ENCODE results near the gene RPL32. TPM values are rescaled to one million over a fixed set of nuclear protein-coding genes. Genes with fewer than 3 reads are reported as not detected.

RPL32 gene
- total RNA-seq, 1 donor from 2014 or later, result 1,821 TPM

DNA sequence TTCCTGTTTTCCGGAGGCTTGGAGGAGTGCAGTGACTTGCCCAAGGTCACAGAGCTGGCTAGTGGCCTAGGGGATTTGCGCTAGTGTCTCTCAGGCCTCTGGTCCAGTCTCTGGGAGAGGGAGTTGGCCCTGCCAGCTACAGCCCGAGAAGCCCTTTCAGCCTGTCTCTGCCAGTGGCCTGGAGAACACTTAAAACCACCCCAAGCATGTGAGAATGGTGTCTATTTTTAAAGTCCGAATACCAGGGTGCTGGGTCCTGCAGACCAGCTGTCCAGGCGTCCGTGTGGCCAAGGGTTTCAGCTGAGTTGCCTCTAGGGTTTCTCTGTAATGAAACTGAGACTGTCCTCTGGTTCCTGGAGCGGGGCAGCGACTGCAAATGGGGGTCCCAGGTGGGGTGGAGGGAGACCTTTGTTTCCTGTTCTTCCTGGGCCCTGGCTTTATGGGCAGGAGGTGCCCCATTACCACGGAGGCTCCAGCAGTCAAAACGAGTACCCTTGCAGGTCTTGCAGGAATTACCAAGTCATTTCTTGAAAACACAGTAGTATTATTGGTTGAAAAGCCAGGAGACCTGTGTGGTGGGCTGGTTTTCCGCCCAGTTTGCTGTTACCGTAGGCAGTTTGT lies 42.7 kb downstream of the RPL32 start:
- Histone ChIP-seq H3K4me1 (peaks cover 3 to 13% of the 10 kb centered on the region in 2 donors), H3K27me3 (no peaks in the 10 kb centered on the region), H3K27ac (peak overlapping the region; percentile 93 to 95), H3K9me3 (no peaks in the 10 kb centered on the region), H3K36me3 (peaks cover 5 to 6% of the 10 kb centered on the region in 2 donors), H3K4me3 (peak overlapping the region in 1 of 2 donors; percentile 73)
- no peak for DNase-seq (ENCODE audit: low spot score in 2 of 2)
- intact Hi-C loops (cut with DNase I), result loop anchor here (5.0 kb wide), 2 partner anchors 94 to 241 kb away; partner anchors contain the start of gene MKRN2
- TF ChIP-seq, protein P1, sequence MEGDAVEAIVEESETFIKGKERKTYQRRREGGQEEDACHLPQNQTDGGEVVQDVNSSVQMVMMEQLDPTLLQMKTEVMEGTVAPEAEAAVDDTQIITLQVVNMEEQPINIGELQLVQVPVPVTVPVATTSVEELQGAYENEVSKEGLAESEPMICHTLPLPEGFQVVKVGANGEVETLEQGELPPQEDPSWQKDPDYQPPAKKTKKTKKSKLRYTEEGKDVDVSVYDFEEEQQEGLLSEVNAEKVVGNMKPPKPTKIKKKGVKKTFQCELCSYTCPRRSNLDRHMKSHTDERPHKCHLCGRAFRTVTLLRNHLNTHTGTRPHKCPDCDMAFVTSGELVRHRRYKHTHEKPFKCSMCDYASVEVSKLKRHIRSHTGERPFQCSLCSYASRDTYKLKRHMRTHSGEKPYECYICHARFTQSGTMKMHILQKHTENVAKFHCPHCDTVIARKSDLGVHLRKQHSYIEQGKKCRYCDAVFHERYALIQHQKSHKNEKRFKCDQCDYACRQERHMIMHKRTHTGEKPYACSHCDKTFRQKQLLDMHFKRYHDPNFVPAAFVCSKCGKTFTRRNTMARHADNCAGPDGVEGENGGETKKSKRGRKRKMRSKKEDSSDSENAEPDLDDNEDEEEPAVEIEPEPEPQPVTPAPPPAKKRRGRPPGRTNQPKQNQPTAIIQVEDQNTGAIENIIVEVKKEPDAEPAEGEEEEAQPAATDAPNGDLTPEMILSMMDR (IDR thresholded peaks at IDR 0.05), result no peak

- H3K27me3 ChIP-seq, result no peaks in the 10 kb centered on the region
- intact Hi-C loops (cut with DNase I), result loop anchor here (2.0 to 5.0 kb wide), 3 partner anchors 43 to 241 kb away; partner anchors contain the start of genes MKRN2 and RPL32
- DNase-seq (ENCODE audit: low spot score in 2 of 2), result no peak
- peak overlapping the region; percentile 93 to 95 for H3K27ac ChIP-seq
- no peaks in the 10 kb centered on the region for H3K36me3 ChIP-seq
- H3K4me1 ChIP-seq, result peaks cover 3 to 13% of the 10 kb centered on the region in 2 donors
- peak overlapping the region in 1 of 2 donors; percentile 73 for H3K4me3 ChIP-seq
- TF ChIP-seq, protein P1 (IDR thresholded peaks at IDR 0.05), result no peak
- no peaks in the 10 kb centered on the region for H3K9me3 ChIP-seq
Observed at GRCh38 chr3:12797892-12798558, 43.3 kb downstream of the RPL32 start.

DNA sequence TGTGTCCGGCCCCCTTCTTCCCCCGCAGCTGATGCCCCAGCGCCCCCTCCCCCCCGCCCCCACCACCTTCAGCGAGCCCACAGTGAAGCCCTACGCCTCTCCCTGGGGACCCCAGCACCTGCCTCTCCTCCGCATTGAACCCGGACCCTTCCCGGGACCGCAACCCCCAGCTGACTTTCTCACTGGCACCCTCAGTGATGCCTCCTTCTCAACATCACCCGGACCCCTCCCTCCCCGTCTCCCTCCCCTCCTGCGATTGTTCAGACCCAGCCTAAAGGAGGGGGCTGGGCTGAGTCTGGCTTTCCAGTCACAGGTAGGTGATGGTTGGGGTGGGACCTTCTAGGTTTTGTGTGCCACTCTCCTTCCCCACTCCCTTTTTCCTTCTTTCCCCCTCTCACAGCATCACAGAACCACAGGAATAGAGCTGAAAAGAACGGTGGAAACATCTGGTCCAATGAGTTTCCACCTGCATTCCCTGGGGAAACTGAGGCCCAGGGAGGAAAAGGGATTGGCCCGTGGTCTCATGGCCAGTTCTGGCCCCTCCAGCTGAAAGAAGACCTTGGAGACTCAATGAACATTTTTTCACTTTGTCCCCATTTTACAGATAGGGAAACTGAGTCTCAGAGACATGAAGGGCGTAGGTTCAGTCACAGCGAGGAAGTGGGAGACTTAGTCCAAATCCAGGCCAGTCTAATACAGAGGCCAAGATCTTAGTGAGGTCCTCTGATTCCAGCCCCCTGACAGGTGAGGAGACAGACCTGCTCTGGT lies 44.1 kb downstream of the RPL32 start:
- Histone ChIP-seq H3K27ac (peak overlapping the region; percentile 93 to 95), H3K36me3 (no peaks in the 10 kb centered on the region), H3K9me3 (no peaks in the 10 kb centered on the region), H3K27me3 (no peaks in the 10 kb centered on the region), H3K4me3 (peak overlapping the region; percentile 60 to 73), H3K4me1 (peaks cover 3 to 13% of the 10 kb centered on the region in 2 donors)
- no peak for DNase-seq (ENCODE audit: low spot score in 2 of 2)
- TF ChIP-seq, protein P1 (IDR thresholded peaks at IDR 0.05), result no peak
- intact Hi-C loops (cut with DNase I), result loop anchor here (2.0 to 5.0 kb wide), 3 partner anchors 43 to 240 kb away; partner anchors contain the start of genes MKRN2 and RPL32

- no peaks in the 10 kb centered on the region for H3K9me3 ChIP-seq
- peak within 1 kb of the TSS; percentile 93 to 95 for H3K27ac ChIP-seq
- H3K4me1 ChIP-seq, result peaks cover 3 to 13% of the 10 kb centered on the region in 2 donors
- TF ChIP-seq, protein P1 (IDR thresholded peaks at IDR 0.05), result peak in 1 of 3 experiments; percentile 13
- intact Hi-C loops (cut with DNase I), result loop anchor here (1.0 to 5.0 kb wide), 4 partner anchors 14 to 239 kb away; partner anchors contain the start of genes MKRN2 and RPL32
- H3K36me3 ChIP-seq, result no peaks in the 10 kb centered on the region
- no peaks in the 10 kb centered on the region for H3K27me3 ChIP-seq
- H3K4me3 ChIP-seq, result peak within 1 kb of the TSS; percentile 60 to 73
- peak; percentile 35 to 85 for DNase-seq (ENCODE audit: low spot score in 2 of 2)
Observed at GRCh38 chr3:12796171-12797123, 44.9 kb downstream of the RPL32 start, which contains the start of gene CAND2. Gene CAND2 (plus strand): TSS chr3:12796680. CDS start chr3:12796721, 41 bp downstream.
